ENCODE results near the gene PCF11. TPM values are rescaled to one million over a fixed set of nuclear protein-coding genes. Genes with fewer than 3 reads are reported as not detected.

PCF11 gene
- total RNA-seq, 2 experiments from 2014 or later, result 80.1 to 98.8 TPM

DNA sequence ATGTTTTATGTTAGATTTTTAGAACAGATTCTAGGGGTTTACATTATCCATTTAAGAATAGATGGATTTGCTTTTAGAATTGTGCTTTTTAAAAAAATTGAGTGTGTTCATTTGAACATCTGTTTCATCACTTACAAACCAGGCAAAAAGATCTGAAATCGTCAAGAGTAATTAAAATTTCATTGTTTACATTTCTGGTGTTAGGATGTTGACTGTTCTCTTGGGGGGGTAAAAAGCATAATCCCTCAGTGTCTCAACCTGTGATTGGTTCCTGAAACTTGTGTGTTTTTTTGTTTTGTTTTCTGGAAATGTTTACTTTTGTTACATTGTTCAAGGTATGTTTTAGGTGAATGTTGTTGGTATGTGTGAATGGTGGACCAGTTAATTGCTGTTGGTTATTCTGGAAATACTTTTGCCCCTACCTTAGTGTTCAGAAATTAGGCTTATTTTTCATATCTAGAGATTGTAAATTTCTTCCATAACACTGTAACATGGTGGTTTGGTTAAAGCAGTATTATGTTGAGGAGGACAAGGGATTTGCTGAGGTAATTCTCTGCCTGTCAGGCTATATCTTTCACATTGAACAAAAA is 4.8 kb downstream of the PCF11 start:
- Histone ChIP-seq H2AFZ (ENCODE audit: low read length) (no peak overlapping the region), H3K4me3 (ENCODE audit: low read depth, low read length, poor library complexity, severe bottlenecking) (peak overlapping the region; percentile 95), H4K20me1 (ENCODE audit: insufficient read depth, low read length) (peaks cover 50% of the 10 kb centered on the region), H3K9me3 (ENCODE audit: low read length) (no peaks in the 10 kb centered on the region), H3K9me2 (ENCODE audit: insufficient read depth, low read length) (no peaks in the 10 kb centered on the region), H3K27ac (ENCODE audit: low read depth, low read length, poor library complexity, severe bottlenecking) (no peak overlapping the region), H3K4me1 (ENCODE audit: insufficient read depth, low read length, poor library complexity, severe bottlenecking) (peaks cover 33% of the 10 kb centered on the region), H3K79me2 (ENCODE audit: insufficient read depth, low read depth, low read length) (peaks cover 97% of the 10 kb centered on the region), H3K4me2 (ENCODE audit: low read length) (peak overlapping the region; percentile 90), H3K36me3 (ENCODE audit: insufficient read depth, low read length) (peaks cover 94% of the 10 kb centered on the region)
- intact Hi-C loops (cut with micrococcal nuclease; ENCODE audit: unreplicated experiment), result no loop called here
- no TSS peak for BruUV-seq (replicated peaks)
- CTCF ChIA-PET (ENCODE audit: unreplicated experiment), result no interaction called here
- no peak for TF ChIP-seq EZH2phosphoT487 (IDR thresholded peaks at IDR 0.05; ENCODE audit: borderline replicate concordance, low read depth, low read length)
- TF ChIP-seq, protein P1, sequence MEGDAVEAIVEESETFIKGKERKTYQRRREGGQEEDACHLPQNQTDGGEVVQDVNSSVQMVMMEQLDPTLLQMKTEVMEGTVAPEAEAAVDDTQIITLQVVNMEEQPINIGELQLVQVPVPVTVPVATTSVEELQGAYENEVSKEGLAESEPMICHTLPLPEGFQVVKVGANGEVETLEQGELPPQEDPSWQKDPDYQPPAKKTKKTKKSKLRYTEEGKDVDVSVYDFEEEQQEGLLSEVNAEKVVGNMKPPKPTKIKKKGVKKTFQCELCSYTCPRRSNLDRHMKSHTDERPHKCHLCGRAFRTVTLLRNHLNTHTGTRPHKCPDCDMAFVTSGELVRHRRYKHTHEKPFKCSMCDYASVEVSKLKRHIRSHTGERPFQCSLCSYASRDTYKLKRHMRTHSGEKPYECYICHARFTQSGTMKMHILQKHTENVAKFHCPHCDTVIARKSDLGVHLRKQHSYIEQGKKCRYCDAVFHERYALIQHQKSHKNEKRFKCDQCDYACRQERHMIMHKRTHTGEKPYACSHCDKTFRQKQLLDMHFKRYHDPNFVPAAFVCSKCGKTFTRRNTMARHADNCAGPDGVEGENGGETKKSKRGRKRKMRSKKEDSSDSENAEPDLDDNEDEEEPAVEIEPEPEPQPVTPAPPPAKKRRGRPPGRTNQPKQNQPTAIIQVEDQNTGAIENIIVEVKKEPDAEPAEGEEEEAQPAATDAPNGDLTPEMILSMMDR (conservative IDR thresholded peaks at IDR 0.05; ENCODE audit: low read length), result no peak
- POLR2A ChIA-PET, result interaction anchor here (0.7 to 1.0 kb wide), 3 partner anchors 76 to 260 kb away, joined by 3 to 5 read pairs (median 3); partner anchors contain the start of gene DDIAS
- DNase-seq (ENCODE audit: low spot score), result no peak

DNA sequence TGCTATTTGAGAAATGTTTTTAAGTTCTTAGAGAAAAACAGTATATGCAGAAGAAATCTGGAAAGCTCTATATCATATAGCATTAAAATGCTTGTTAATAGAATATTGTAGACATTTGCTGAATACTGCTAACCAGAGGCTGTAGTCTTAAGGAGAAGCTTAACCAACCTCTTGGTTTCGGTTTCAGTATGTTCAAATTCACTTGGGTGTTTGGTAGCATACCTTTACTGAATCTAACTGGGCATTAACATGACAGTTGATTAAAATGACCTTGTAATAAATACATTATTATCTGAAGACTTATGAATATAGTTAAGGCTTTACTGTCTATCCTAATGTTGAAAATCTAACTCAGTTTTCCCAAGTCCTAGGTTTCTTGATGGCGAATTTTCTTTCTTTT is 5.4 kb downstream of the PCF11 start:
- intact Hi-C loops (cut with micrococcal nuclease; ENCODE audit: unreplicated experiment), result no loop called here
- TF ChIP-seq, protein P1 (conservative IDR thresholded peaks at IDR 0.05; ENCODE audit: low read length), result no peak
- no peak for TF ChIP-seq EZH2phosphoT487 (IDR thresholded peaks at IDR 0.05; ENCODE audit: borderline replicate concordance, low read depth, low read length)
- peak overlapping the region; percentile 90 for H3K4me2 ChIP-seq (ENCODE audit: low read length)
- H3K36me3 ChIP-seq (ENCODE audit: insufficient read depth, low read length), result peaks cover 99% of the 10 kb centered on the region
- no peak overlapping the region for H2AFZ ChIP-seq (ENCODE audit: low read length)
- BruUV-seq (replicated peaks), result no TSS peak
- no peak overlapping the region for H3K27ac ChIP-seq (ENCODE audit: low read depth, low read length, poor library complexity, severe bottlenecking)
- peaks cover 33% of the 10 kb centered on the region for H3K4me1 ChIP-seq (ENCODE audit: insufficient read depth, low read length, poor library complexity, severe bottlenecking)
- ChIA-PET CTCF (ENCODE audit: unreplicated experiment) (no interaction called here), POLR2A (interaction anchor here (0.7 kb wide), 2 partner anchors 187 to 261 kb away, joined by 3 to 5 read pairs; partner anchors contain the start of gene DDIAS)
- peaks cover 49% of the 10 kb centered on the region for H4K20me1 ChIP-seq (ENCODE audit: insufficient read depth, low read length)
- peak overlapping the region; percentile 95 for H3K4me3 ChIP-seq (ENCODE audit: low read depth, low read length, poor library complexity, severe bottlenecking)
- no peaks in the 10 kb centered on the region for H3K9me3 ChIP-seq (ENCODE audit: low read length)
- no peaks in the 10 kb centered on the region for H3K9me2 ChIP-seq (ENCODE audit: insufficient read depth, low read length)
- H3K79me2 ChIP-seq (ENCODE audit: insufficient read depth, low read depth, low read length), result peaks cover 100% of the 10 kb centered on the region
- DNase-seq (ENCODE audit: low spot score), result peak; percentile 57

DNA sequence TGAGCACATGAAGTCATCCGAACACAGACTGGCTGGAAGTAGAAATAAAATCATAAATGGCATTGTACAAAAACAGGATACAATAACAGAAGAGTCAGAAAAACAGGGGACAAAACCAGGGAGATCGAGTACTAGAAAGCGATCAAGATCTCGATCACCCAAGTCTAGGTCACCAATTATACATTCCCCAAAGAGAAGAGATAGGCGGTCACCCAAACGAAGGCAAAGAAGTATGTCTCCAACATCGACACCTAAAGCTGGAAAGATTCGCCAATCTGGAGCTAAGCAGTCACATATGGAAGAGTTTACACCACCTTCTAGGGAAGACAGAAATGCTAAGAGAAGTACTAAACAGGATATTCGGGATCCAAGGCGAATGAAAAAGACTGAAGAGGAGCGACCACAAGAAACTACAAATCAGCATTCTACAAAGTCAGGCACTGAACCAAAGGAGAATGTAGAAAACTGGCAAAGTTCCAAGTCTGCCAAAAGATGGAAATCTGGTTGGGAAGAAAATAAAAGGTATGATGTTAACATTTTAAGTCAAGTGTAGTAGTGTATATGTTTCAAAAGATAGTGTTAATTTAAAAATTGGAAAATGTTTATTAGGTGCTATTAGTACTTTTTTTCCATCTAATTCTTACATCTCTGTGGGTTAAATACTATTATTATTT is 9.4 kb downstream of the PCF11 start:
- ChIA-PET POLR2A (interaction anchor here (1.5 to 1.6 kb wide), 2 partner anchors 70 to 265 kb away, joined by 3 to 5 read pairs; partner anchors contain the start of gene DDIAS), CTCF (ENCODE audit: unreplicated experiment) (no interaction called here)

More for the DNA sequence above, 9.4 kb downstream of the PCF11 start:
- DNase-seq (ENCODE audit: low spot score), result no peak
- Histone ChIP-seq H3K9me2 (ENCODE audit: insufficient read depth, low read length) (no peaks in the 10 kb centered on the region), H3K4me1 (ENCODE audit: insufficient read depth, low read length, poor library complexity, severe bottlenecking) (peaks cover 48% of the 10 kb centered on the region), H4K20me1 (ENCODE audit: insufficient read depth, low read length) (peaks cover 28% of the 10 kb centered on the region), H3K4me3 (ENCODE audit: low read depth, low read length, poor library complexity, severe bottlenecking) (no peak overlapping the region), H3K36me3 (ENCODE audit: insufficient read depth, low read length) (peaks cover 99% of the 10 kb centered on the region), H3K4me2 (ENCODE audit: low read length) (no peak overlapping the region), H3K27ac (ENCODE audit: low read depth, low read length, poor library complexity, severe bottlenecking) (no peak overlapping the region), H3K79me2 (ENCODE audit: insufficient read depth, low read depth, low read length) (peaks cover 100% of the 10 kb centered on the region), H3K9me3 (ENCODE audit: low read length) (no peaks in the 10 kb centered on the region), H2AFZ (ENCODE audit: low read length) (no peak overlapping the region)
- intact Hi-C loops (cut with micrococcal nuclease; ENCODE audit: unreplicated experiment), result no loop called here
- TF ChIP-seq EZH2phosphoT487 (IDR thresholded peaks at IDR 0.05; ENCODE audit: borderline replicate concordance, low read depth, low read length), result no peak
- TF ChIP-seq, protein P1 (conservative IDR thresholded peaks at IDR 0.05; ENCODE audit: low read length), result no peak
- BruUV-seq (replicated peaks), result TSS peak; percentile 19
